ENCODE data around the gene RGMA. TPM values are rescaled to one million over a fixed set of nuclear protein-coding genes. Genes with fewer than 3 reads are reported as not detected.
A peak's percentile ranks its signal among the peaks of the same experiment; 100 is the strongest.

RGMA gene
- total RNA-seq, 1 experiment from 2014 or later = 41.4 TPM

- no CpG with 5 or more reads among the region's 8 CpGs for WGBS (ENCODE audit: extremely low coverage, insufficient read length, low lambda C conversion rate)
- H3K14ac ChIP-seq (ENCODE audit: insufficient read depth, low read length) = no peak overlapping the region
- peaks cover 26% of the 10 kb centered on the region; the same call in 1 of the 2 replicates for H3K79me2 ChIP-seq (ENCODE audit: insufficient read depth, low read length)
- no peak overlapping the region for H2AFZ ChIP-seq (ENCODE audit: low read length)
- no peak overlapping the region for H3K27ac ChIP-seq (ENCODE audit: insufficient read length, low read depth, low read length)
- H3T11ph ChIP-seq (ENCODE audit: low read length) = no peak overlapping the region
- no peaks in the 10 kb centered on the region for H3K23me2 ChIP-seq (ENCODE audit: insufficient read length, low read depth, low read length, poor library complexity, severe bottlenecking)
- H2AK5ac ChIP-seq (ENCODE audit: insufficient read length, low read length) = no peak overlapping the region
- H3K9ac ChIP-seq (ENCODE audit: extremely low read depth, insufficient read length, low read length) = no peak overlapping the region
- no peak overlapping the region for H3K4me2 ChIP-seq (ENCODE audit: insufficient read depth, insufficient read length, low read length)
- H3K4me3 Mint-ChIP-seq = no peak overlapping the region; a peak in 1 of 5 replicates
- peak overlapping the region; percentile 86 to 95 (median 93) for H3K27ac Mint-ChIP-seq
- no peak overlapping the region for H3K18ac ChIP-seq (ENCODE audit: insufficient read length, low read depth, low read length)
- no peak overlapping the region for H3K23ac ChIP-seq (ENCODE audit: insufficient read length, low read depth, low read length)
- H3K4me1 Mint-ChIP-seq = peaks cover 65 to 67% of the 10 kb centered on the region in 2 experiments
- H3K9me3 ChIP-seq (ENCODE audit: control insufficient read depth, low read depth, low read length) = no peaks in the 10 kb centered on the region
- no peak overlapping the region for H2BK15ac ChIP-seq (ENCODE audit: low read depth, low read length)
- H3K27me3 ChIP-seq (ENCODE audit: insufficient read depth, low read length) = no peaks in the 10 kb centered on the region
- peaks cover 14% of the 10 kb centered on the region; the same call in 1 of the 2 replicates for H3K4me1 ChIP-seq (ENCODE audit: insufficient read depth, low read length)
- no peaks in the 10 kb centered on the region for H4K20me1 ChIP-seq (ENCODE audit: control insufficient read depth, insufficient read depth, insufficient read length)
- no peak overlapping the region for H2BK20ac ChIP-seq (ENCODE audit: low read depth, low read length, poor library complexity, severe bottlenecking)
- DNase-seq = no peak
- no peak overlapping the region for H3K4ac ChIP-seq (ENCODE audit: low read depth, low read length)
- H2BK120ac ChIP-seq (ENCODE audit: low read depth, low read length, poor library complexity, severe bottlenecking) = no peak overlapping the region
- no peaks in the 10 kb centered on the region for H3K9me3 Mint-ChIP-seq
- H3K79me1 ChIP-seq (ENCODE audit: insufficient read depth, low read depth, low read length, poor library complexity, severe bottlenecking) = peaks cover 21% of the 10 kb centered on the region
- TF ChIP-seq, protein P1, sequence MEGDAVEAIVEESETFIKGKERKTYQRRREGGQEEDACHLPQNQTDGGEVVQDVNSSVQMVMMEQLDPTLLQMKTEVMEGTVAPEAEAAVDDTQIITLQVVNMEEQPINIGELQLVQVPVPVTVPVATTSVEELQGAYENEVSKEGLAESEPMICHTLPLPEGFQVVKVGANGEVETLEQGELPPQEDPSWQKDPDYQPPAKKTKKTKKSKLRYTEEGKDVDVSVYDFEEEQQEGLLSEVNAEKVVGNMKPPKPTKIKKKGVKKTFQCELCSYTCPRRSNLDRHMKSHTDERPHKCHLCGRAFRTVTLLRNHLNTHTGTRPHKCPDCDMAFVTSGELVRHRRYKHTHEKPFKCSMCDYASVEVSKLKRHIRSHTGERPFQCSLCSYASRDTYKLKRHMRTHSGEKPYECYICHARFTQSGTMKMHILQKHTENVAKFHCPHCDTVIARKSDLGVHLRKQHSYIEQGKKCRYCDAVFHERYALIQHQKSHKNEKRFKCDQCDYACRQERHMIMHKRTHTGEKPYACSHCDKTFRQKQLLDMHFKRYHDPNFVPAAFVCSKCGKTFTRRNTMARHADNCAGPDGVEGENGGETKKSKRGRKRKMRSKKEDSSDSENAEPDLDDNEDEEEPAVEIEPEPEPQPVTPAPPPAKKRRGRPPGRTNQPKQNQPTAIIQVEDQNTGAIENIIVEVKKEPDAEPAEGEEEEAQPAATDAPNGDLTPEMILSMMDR (conservative IDR thresholded peaks at IDR 0.05) = no peak
- H2BK12ac ChIP-seq (ENCODE audit: insufficient read length, low read depth, low read length) = no peak overlapping the region
- H3K27me3 Mint-ChIP-seq (ENCODE audit: low read depth) = no peaks in the 10 kb centered on the region
- H4K91ac ChIP-seq (ENCODE audit: insufficient read length, low read depth, low read length) = no peak overlapping the region
- no peak overlapping the region for H4K5ac ChIP-seq (ENCODE audit: insufficient read length, low read depth, low read length)
- H4K8ac ChIP-seq (replicated peaks; ENCODE audit: insufficient read length, low read depth, low read length) = no peak overlapping the region
- H3K36me3 Mint-ChIP-seq (ENCODE audit: insufficient read depth in 1 of 3, low read depth in 3 of 3) = peaks cover 33 to 73% (median 49%) of the 10 kb centered on the region in 3 experiments
- H3K56ac ChIP-seq (ENCODE audit: insufficient read length, low read depth, low read length) = no peak overlapping the region
- no peak overlapping the region for H2BK5ac ChIP-seq (ENCODE audit: insufficient read length, low read length)
These were observed 30.9 kb downstream of the RGMA start for GRCh38 chr15:93058128-93058527.

All from H9 (cell line).